Measurements from ENCODE around the gene VPS13C. TPM values are rescaled to one million over a fixed set of nuclear protein-coding genes. Genes with fewer than 3 reads are reported as not detected.

Gene VPS13C, protein sequence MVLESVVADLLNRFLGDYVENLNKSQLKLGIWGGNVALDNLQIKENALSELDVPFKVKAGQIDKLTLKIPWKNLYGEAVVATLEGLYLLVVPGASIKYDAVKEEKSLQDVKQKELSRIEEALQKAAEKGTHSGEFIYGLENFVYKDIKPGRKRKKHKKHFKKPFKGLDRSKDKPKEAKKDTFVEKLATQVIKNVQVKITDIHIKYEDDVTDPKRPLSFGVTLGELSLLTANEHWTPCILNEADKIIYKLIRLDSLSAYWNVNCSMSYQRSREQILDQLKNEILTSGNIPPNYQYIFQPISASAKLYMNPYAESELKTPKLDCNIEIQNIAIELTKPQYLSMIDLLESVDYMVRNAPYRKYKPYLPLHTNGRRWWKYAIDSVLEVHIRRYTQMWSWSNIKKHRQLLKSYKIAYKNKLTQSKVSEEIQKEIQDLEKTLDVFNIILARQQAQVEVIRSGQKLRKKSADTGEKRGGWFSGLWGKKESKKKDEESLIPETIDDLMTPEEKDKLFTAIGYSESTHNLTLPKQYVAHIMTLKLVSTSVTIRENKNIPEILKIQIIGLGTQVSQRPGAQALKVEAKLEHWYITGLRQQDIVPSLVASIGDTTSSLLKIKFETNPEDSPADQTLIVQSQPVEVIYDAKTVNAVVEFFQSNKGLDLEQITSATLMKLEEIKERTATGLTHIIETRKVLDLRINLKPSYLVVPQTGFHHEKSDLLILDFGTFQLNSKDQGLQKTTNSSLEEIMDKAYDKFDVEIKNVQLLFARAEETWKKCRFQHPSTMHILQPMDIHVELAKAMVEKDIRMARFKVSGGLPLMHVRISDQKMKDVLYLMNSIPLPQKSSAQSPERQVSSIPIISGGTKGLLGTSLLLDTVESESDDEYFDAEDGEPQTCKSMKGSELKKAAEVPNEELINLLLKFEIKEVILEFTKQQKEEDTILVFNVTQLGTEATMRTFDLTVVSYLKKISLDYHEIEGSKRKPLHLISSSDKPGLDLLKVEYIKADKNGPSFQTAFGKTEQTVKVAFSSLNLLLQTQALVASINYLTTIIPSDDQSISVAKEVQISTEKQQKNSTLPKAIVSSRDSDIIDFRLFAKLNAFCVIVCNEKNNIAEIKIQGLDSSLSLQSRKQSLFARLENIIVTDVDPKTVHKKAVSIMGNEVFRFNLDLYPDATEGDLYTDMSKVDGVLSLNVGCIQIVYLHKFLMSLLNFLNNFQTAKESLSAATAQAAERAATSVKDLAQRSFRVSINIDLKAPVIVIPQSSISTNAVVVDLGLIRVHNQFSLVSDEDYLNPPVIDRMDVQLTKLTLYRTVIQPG (N-terminal part only)
- polyA plus RNA-seq (2012; ENCODE audit: missing spikeins), result 39.0 TPM

DNA sequence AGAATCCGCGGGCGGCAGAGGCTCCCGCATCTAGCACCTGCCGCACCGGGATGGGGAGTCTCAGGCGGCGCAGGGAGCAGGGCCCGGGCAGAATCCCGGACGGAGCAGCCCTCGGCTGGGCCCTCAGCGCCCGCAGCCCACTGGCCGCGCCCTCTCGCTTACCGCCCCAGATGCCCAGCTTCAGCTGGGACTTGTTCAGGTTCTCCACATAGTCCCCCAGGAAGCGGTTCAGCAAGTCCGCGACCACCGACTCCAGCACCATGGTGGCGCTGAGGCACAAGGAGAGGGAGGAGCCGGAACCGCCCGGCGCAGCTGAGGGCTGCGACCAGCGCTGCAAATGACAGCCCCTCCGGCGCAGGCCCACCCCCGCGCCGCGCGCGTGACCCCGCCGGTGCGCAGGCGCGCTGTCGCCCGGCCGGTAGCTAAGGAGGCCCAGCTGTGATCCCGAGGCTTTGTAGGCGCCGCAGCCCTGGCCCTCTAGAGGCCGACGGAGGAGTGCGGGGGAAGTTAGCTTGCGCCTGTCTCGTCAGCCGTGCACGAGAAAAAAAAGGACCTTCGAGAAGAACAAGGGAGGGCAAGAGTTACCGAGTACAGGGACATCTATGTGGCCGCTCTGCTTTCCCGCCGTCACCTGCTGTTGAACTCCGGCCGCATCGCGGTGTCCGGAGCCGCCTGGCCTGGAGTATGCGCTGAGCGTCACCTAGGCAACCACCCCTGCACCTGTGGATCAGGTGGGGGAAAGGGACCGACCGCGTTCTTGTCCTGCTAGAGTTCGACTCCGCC, at the start of gene VPS13C:
VPS13C (minus strand) TSS at position 335 of the 783 bp plus-strand sequence; CDS start at position 262, 73 bp downstream.
- FAIRE-seq, result peak; percentile 97
- TF ChIP-seq POLR2AphosphoS5 (IDR thresholded peaks at IDR 0.05; ENCODE audit: low read depth, low read length) (peak; percentile 53; the same call in 1 of the 2 replicates), POLR2A (IDR thresholded peaks at IDR 0.05; ENCODE audit: low read depth, low read length) (peak; percentile 81), TAF1 (IDR thresholded peaks at IDR 0.05; ENCODE audit: borderline replicate concordance, low read depth, low read length) (peak; percentile 57; the same call in 1 of the 2 replicates)
- DNase-seq (ENCODE audit: insufficient read length), result peak; percentile 81

DNA sequence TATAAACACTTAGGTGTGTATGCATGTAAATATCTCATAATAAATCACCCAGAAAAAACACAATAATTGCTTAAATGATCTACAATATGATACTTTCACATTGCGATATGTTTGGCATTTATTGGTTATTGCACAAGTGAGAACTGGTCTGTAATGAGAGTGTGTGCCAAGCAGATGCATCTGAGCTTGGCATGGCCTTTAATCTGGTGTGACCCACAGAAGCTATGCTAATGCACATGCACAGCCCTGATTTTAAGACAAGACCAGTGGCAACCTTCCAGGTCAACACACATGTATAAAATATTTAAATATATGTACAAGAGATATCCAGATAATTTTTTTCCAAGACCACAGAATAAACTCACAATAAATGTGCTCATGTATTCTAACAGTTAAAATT, 49.2 kb upstream of the VPS13C start:
- DNase-seq (ENCODE audit: insufficient read length) (no peak), FAIRE-seq (no peak)
- TF ChIP-seq POLR2A (IDR thresholded peaks at IDR 0.05; ENCODE audit: low read depth, low read length), result no peak
- no peak for TF ChIP-seq POLR2AphosphoS5 (IDR thresholded peaks at IDR 0.05; ENCODE audit: low read depth, low read length)
- TF ChIP-seq TAF1 (IDR thresholded peaks at IDR 0.05; ENCODE audit: borderline replicate concordance, low read depth, low read length), result no peak

DNA sequence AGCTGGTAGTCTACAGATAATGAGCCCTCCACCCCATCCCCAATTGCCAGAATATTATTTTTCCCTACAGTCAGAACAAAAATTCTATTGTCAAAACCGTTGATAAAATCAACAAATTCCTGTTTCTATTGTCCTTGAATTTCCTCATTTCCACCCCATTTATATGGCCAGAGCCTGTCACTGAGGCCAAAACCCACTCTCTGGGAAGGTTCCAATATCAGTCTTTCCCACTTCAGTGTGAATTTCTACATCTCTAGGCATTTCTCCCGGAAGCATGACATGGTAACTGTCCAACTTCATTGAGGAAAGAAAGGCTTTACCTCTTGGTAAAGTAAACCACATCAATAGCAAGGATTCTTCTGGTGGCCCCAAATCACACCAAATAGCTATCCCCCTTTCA, 48.2 kb upstream of the VPS13C start:
- DNase-seq (ENCODE audit: insufficient read length), result no peak
- FAIRE-seq, result no peak
- TF ChIP-seq POLR2A (IDR thresholded peaks at IDR 0.05; ENCODE audit: low read depth, low read length) (no peak), POLR2AphosphoS5 (IDR thresholded peaks at IDR 0.05; ENCODE audit: low read depth, low read length) (no peak), TAF1 (IDR thresholded peaks at IDR 0.05; ENCODE audit: borderline replicate concordance, low read depth, low read length) (no peak)

DNA sequence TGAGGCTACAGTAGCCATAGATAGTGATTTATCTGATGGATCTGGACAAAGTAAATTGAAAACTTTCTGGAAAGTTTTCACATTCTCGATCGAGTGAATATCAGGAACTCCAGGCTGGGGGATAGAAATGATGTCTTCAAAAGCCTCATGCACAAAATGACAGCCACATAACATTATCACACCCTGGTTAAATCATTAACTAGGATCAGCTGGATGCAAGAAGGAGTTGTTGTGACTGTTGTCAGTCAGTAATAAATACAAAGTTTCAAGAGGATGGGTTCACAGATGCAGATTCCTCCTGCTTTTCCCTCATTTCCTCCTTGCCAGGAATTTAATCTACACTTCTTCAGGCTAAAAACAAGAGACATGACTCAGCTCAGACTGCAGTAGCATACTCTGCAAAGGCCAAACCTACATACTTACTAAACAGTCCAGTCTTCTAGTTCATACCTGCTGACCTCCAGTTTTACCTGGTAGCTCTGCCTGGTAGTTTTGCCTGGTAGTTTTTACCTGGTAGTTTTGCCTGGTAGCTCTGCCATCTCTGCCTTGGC, 47.4 kb upstream of the VPS13C start:
- FAIRE-seq (no peak), DNase-seq (ENCODE audit: insufficient read length) (no peak)
- no peak for TF ChIP-seq POLR2AphosphoS5 (IDR thresholded peaks at IDR 0.05; ENCODE audit: low read depth, low read length)
- TF ChIP-seq TAF1 (IDR thresholded peaks at IDR 0.05; ENCODE audit: borderline replicate concordance, low read depth, low read length), result no peak
- no peak for TF ChIP-seq POLR2A (IDR thresholded peaks at IDR 0.05; ENCODE audit: low read depth, low read length)

DNA sequence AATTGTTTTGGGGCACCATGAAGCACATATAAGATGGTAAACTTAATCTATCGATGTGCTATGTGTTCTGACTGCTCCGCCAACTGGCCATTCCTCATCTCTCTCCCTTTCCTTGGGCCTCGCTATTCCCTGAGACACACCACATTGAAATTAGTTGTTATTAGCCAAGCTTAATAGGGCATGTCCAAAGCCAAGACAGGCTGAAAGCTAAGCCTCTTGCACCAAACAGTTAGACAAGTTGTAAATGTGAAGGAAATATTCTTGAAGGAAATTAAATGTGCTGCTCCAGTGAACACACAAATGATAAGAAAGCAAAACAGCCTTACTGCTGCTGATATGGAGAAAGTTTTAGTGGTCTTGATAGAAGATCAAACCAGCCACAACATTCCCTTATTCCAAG, 45.8 kb upstream of the VPS13C start:
- no peak for TF ChIP-seq TAF1 (IDR thresholded peaks at IDR 0.05; ENCODE audit: borderline replicate concordance, low read depth, low read length)
- TF ChIP-seq POLR2AphosphoS5 (IDR thresholded peaks at IDR 0.05; ENCODE audit: low read depth, low read length), result no peak
- TF ChIP-seq POLR2A (IDR thresholded peaks at IDR 0.05; ENCODE audit: low read depth, low read length), result no peak
- DNase-seq (ENCODE audit: insufficient read length) (no peak), FAIRE-seq (no peak)

DNA sequence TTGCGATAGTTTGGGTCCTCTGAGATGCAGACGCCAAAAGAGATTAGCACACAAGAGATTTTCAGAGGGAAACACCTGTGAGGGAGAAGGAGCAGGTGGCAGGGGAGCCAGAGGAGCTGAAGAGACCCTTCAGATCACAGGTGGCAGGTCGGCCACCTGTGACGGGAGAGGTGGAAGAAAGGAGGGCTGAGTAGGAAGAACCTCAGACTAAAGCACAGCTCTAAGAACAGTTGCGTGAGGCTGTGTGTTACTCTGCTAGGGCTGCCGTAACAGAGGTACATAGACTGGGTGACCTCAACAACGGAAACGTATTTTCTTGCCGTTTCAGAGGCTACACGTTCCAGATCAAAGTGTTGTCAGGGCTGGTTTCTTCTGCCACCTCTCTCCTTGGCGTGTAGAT, 45.0 kb upstream of the VPS13C start:
- DNase-seq (ENCODE audit: insufficient read length) (no peak), FAIRE-seq (no peak)
- TF ChIP-seq POLR2AphosphoS5 (IDR thresholded peaks at IDR 0.05; ENCODE audit: low read depth, low read length), result no peak
- no peak for TF ChIP-seq TAF1 (IDR thresholded peaks at IDR 0.05; ENCODE audit: borderline replicate concordance, low read depth, low read length)
- no peak for TF ChIP-seq POLR2A (IDR thresholded peaks at IDR 0.05; ENCODE audit: low read depth, low read length)

DNA sequence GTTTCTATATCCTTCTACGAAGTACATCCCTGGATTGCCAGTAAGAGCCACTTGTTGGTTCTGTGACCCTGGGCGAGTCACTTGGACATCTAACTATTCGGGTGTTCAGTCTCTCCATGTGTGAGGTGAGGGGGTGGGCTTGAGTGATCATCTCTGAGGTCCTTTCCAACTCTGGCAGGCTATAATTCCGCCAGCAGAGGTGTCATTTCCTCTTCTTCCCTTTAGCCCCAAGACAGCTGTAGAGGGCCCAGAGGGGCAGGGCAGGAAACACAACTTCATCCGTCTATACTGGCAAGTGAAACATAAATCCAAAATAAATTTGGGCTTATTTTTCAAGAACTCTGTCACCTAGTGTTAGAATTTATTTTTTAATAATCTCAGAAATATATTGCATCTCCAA, 44.6 kb upstream of the VPS13C start:
- no peak for TF ChIP-seq POLR2A (IDR thresholded peaks at IDR 0.05; ENCODE audit: low read depth, low read length)
- DNase-seq (ENCODE audit: insufficient read length) (no peak), FAIRE-seq (no peak)

DNA sequence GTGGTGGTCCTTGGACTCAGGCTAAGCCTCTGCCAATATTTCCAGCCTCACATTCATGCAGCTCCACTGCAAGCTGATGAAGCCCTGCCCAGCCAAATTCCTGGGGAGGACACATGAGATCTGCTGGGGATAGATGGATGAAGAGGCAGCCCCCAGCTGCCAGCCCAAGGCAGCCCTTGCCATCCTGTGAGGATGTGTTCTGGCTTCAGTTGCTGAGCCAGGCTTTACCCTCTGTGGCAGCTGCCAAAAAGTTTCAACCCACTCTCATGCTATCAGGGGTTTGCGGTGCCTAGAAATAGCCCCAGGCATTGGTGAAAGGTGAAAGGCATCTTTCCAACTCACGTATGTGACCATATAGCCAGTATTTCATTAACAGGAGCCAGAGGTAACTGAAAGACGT, 44.2 kb upstream of the VPS13C start:
- no peak for TF ChIP-seq TAF1 (IDR thresholded peaks at IDR 0.05; ENCODE audit: borderline replicate concordance, low read depth, low read length)
- TF ChIP-seq POLR2AphosphoS5 (IDR thresholded peaks at IDR 0.05; ENCODE audit: low read depth, low read length), result no peak
- TF ChIP-seq POLR2A (IDR thresholded peaks at IDR 0.05; ENCODE audit: low read depth, low read length), result no peak
- DNase-seq (ENCODE audit: insufficient read length) (no peak), FAIRE-seq (no peak)

DNA sequence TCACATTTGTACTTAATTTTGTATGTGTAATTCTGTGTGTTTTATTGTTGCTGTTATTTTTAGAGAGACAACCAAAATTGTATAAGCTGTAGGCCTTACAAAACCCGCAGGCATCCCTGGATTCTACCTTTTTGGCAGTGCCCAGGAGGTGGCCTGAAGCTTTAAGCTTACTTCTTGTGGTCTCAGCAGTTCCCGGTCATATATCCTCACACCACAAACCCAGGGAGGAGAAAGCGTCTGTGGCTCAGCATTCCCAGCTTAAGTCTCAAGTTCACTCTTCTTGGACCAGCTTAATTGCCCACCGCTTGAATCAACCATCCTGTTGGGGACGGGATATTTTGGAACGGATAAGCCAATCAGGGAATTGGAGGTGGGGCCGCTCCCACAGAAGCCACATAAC, 43.2 kb upstream of the VPS13C start:
- FAIRE-seq, result no peak
- no peak for DNase-seq (ENCODE audit: insufficient read length)
- TF ChIP-seq POLR2AphosphoS5 (IDR thresholded peaks at IDR 0.05; ENCODE audit: low read depth, low read length), result no peak
- TF ChIP-seq TAF1 (IDR thresholded peaks at IDR 0.05; ENCODE audit: borderline replicate concordance, low read depth, low read length), result no peak
- TF ChIP-seq POLR2A (IDR thresholded peaks at IDR 0.05; ENCODE audit: low read depth, low read length), result no peak

DNA sequence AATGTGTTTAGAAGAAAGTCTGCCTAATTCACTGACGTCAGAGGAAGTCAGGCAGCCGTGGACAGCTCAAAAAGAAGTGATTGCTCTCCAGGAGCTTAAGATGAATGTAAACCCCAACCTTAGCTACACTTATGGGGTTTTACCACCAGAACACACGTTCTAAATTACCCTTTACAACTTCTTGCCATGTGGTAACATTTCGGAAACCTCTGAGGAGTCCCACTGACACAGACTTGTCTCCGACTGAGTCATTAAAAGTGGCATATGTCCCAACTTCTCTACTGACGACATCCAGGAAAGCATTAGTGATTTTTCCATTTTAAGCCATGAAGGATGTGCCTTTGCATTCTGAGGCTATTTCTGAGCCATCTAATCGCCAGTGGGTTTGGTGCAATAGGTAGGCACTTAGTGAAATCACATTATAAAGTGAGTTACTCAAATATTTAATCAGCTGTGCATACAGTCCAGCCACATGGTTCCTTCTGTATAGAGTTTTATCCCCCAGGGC, 38.9 kb upstream of the VPS13C start:
- FAIRE-seq (no peak), DNase-seq (ENCODE audit: insufficient read length) (no peak)
- TF ChIP-seq POLR2AphosphoS5 (IDR thresholded peaks at IDR 0.05; ENCODE audit: low read depth, low read length), result no peak
